BJ (cell line): ENCODE results near the gene ZNF414. TPM values are rescaled to one million over a fixed set of nuclear protein-coding genes. Genes with fewer than 3 reads are reported as not detected.
A peak's percentile ranks its signal among the peaks of the same experiment; 100 is the strongest.

ENCODE experiments used
- CTCF ChIA-PET: fragments of 350-600 bp; formaldehyde crosslinking; extraction: SDS; loops from one replicate; lab custom pipeline; 2021; ENCODE audit warnings: antibody characterized with exemption, inconsistent platforms; lab: Yijun Ruan, JAX
- POLR2A ChIA-PET: fragments of 300-600 bp; sonication (Branson Sonifier 250); formaldehyde crosslinking; extraction: SDS; loops from one replicate; lab custom pipeline; 2021; ENCODE audit warnings: antibody characterized with exemption; lab: Charles Lee
- DNase-seq: peaks from one replicate; pipeline ENCODE4 v3.0.0-alpha.2; 2011; ENCODE audit warnings: low read depth
- H3K27me3 ChIP-seq: 2 replicates; pipeline ENCODE4 v1.6.0; 2011; ENCODE audit warnings: low read length; ENCODE audit not compliant: control insufficient read depth, insufficient read depth
- H3K36me3 ChIP-seq: 2 replicates; pipeline ENCODE4 v1.5.1; 2011; ENCODE audit warnings: low read length; ENCODE audit not compliant: control insufficient read depth, insufficient read depth
- H3K4me3 ChIP-seq: 2 replicates; pipeline ENCODE4 v1.5.1; 2011; ENCODE audit warnings: low read depth, mild to moderate bottlenecking, control low read depth, low read length
- polyA plus RNA-seq: library from polyadenylated mRNA; depleted of rRNA; stranded (reverse); fragments of >200 nt; gene quantifications from 2 replicates; pipeline ENCODE4 v1.2.3, GENCODE V29; 2011
- TF ChIP-seq, protein P1 (sequence below): IDR thresholded peaks from 2 replicates; pipeline ENCODE4 v1.5.1; 2011; ENCODE audit warnings: low read depth, mild to moderate bottlenecking, control low read depth, inconsistent platforms, low read length, moderate library complexity; ENCODE audit not compliant: insufficient read depth

Gene ZNF414
- polyA plus RNA-seq, 1 experiment, result 5.7 TPM

DNA sequence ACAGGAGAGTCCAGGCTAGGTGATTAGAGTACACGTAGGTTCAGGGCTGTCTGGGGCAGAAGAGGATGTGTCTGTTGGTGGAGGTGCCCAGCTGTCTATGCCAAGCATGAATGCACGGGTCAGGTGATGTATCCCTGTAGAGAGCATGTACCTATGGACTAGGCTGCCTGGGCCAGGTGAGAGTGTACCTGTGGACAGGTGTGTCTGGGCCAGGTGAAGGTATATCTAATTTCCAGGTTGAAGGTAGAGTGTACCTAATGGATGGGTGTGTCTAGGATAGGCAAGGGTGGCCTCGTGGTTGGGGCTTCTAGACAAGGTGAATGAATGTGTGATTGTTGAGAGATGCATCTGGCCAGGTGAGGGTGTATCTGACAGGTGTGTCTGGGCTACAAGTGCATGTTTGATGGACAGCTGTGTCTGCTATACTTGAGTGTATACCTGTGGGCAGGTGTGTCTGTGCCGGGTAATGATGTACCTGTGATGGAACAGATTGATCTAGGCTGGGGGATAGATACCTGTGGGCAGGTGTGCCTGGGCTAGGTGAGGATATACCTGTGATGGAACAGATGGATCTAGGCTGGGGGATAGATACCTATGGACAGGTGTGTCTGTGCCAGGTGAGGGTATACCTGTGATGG, 15.5 kb upstream of the ZNF414 start:
- Histone ChIP-seq H3K4me3 (no peak overlapping the region), H3K36me3 (0 out of 2 replicates have a peak, but pooled peaks cover 2% of the 10 kb centered on the region), H3K27me3 (no peaks in the 10 kb centered on the region)
- no peak for DNase-seq
- CTCF ChIA-PET, result interaction anchor here (3.6 to 4.0 kb wide), 2 partner anchors 49 to 51 kb away, joined by 11 to 26 read pairs; partner anchors contain the start of gene MYO1F
- TF ChIP-seq, protein P1, sequence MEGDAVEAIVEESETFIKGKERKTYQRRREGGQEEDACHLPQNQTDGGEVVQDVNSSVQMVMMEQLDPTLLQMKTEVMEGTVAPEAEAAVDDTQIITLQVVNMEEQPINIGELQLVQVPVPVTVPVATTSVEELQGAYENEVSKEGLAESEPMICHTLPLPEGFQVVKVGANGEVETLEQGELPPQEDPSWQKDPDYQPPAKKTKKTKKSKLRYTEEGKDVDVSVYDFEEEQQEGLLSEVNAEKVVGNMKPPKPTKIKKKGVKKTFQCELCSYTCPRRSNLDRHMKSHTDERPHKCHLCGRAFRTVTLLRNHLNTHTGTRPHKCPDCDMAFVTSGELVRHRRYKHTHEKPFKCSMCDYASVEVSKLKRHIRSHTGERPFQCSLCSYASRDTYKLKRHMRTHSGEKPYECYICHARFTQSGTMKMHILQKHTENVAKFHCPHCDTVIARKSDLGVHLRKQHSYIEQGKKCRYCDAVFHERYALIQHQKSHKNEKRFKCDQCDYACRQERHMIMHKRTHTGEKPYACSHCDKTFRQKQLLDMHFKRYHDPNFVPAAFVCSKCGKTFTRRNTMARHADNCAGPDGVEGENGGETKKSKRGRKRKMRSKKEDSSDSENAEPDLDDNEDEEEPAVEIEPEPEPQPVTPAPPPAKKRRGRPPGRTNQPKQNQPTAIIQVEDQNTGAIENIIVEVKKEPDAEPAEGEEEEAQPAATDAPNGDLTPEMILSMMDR, result no peak
- POLR2A ChIA-PET, result no interaction called here

GRCh38 chr19:8528500-8528899, 14.5 kb upstream of the ZNF414 start:
- Histone ChIP-seq H3K36me3 (0 out of 2 replicates have a peak, but pooled peaks cover 2% of the 10 kb centered on the region), H3K4me3 (no peak overlapping the region), H3K27me3 (no peaks in the 10 kb centered on the region)
- TF ChIP-seq, protein P1, result no peak
- CTCF ChIA-PET, result interaction anchor here (3.6 to 4.0 kb wide), 2 partner anchors 50 to 52 kb away, joined by 11 to 26 read pairs; partner anchors contain the start of gene MYO1F
- POLR2A ChIA-PET, result interaction anchor here (0.6 kb wide), 1 partner anchor 9 kb away, joined by 24 read pairs; no protein-coding TSS in a partner anchor
- no peak for DNase-seq

DNA sequence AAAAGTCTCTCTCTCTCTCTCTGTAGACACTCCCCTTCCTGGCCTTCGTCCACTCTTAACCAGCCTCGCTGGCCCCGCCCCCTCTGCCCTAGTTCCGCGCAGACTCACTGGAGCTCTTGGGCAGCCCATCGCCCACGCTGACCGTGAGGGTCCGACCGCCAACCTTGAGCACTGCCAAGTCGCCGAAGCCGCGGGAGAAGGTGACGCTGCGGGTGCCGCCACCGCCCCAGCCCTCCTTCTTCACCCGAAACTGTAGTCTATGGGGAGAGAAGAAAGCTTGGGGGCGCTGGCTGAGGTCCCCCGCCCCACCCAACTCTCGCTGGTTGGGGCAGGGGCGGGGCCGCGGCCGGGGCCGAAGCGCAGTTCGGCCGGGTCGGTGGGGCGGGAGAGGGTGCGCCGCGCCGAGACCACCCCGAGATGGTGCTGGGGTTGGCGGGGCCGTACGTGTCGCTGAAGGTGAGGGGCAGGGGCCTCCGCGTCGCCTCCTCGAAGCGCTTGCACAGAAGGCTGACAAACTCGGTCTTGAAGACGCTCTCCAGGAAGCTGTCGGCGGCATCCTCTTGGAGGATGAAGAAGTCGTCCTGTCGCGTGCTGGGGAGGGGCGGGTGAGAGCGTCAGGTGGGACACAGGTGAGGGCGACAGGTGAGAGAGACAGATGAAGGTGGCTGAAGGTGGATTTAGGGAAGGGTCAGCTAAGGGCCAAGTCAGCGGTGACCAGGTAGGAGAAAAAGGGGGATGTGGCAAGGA, 12.6 kb upstream of the ZNF414 start:
- Histone ChIP-seq H3K36me3 (0 out of 2 replicates have a peak, but pooled peaks cover 2% of the 10 kb centered on the region), H3K4me3 (peak overlapping the region; percentile 81), H3K27me3 (no peaks in the 10 kb centered on the region)
- peak; percentile 60 for DNase-seq
- ChIA-PET CTCF (interaction anchor here (0.7 to 4.0 kb wide), 6 partner anchors 8 to 54 kb away, joined by 3 to 26 read pairs (median 4); partner anchors contain the start of gene MYO1F), POLR2A (interaction anchor here (0.6 to 1.0 kb wide), 2 partner anchors 13 to 265 kb away, joined by 4 to 6 read pairs; partner anchors contain the start of gene ZNF414)
- TF ChIP-seq, protein P1, result no peak

- Histone ChIP-seq H3K36me3 (0 out of 2 replicates have a peak, but pooled peaks cover 2% of the 10 kb centered on the region), H3K4me3 (peak overlapping the region; percentile 52), H3K27me3 (no peaks in the 10 kb centered on the region)
- TF ChIP-seq, protein P1, result peak; percentile 39
- ChIA-PET POLR2A (interaction anchor here (1.1 kb wide), 1 partner anchor 12 kb away, joined by 4 read pairs; the partner anchor contains the start of gene ZNF414), CTCF (interaction anchor here (0.6 to 1.7 kb wide), 4 partner anchors 12 to 55 kb away, joined by 3 to 6 read pairs (median 6); partner anchors contain the start of gene ZNF414)
- DNase-seq, result no peak
Observed at GRCh38 chr19:8525401-8525684, 11.4 kb upstream of the ZNF414 start.

- CTCF ChIA-PET, result no interaction called here
- no peak for DNase-seq
- Histone ChIP-seq H3K4me3 (no peak overlapping the region), H3K36me3 (no peaks in the 10 kb centered on the region), H3K27me3 (no peaks in the 10 kb centered on the region)
- TF ChIP-seq, protein P1, result no peak
- POLR2A ChIA-PET, result interaction anchor here (0.7 kb wide), 1 partner anchor 9 kb away, joined by 24 read pairs; no protein-coding TSS in a partner anchor
Observed at GRCh38 chr19:8519388-8519787, 5.4 kb upstream of the ZNF414 start.
